Vagina (tissue), 2 donors: ENCODE results near the gene OAS1. TPM values are rescaled to one million over a fixed set of nuclear protein-coding genes. Genes with fewer than 3 reads are reported as not detected.

Experiments used
- DNase-seq, 2 donors: peaks; one replicate each; pipeline ENCODE4 v3.0.0-alpha.2; 2017; ENCODE audit errors: extremely low spot score in 2 of 2
- H3K27ac ChIP-seq: fragments of 200-600 bp; sonication (generic); one replicate; pipeline ENCODE4 v1.5.1; 2019
- H3K27me3 ChIP-seq: fragments of 200-600 bp; sonication (generic); one replicate; pipeline ENCODE4 v1.5.1; 2019
- H3K36me3 ChIP-seq, 2 donors: fragments of 200-600 bp; sonication (generic); one replicate each; pipeline ENCODE4 v1.5.1; 2017 to 2019
- H3K4me1 ChIP-seq: fragments of 200-600 bp; sonication (generic); one replicate; pipeline ENCODE4 v1.5.1; 2019
- H3K4me3 ChIP-seq, 2 donors: fragments of 200-600 bp; sonication (generic); 1 replicate in 1 of 2; 2 replicates in 1 of 2; pipeline ENCODE4 v1.5.1; 2016 to 2019
- H3K9me3 ChIP-seq: fragments of 200-600 bp; sonication (generic); one replicate; pipeline ENCODE4 v1.5.1; 2019
- CTCF ChIP-seq, 3 experiments: fragments of 450-650 bp in 2 of 3; fragments of 200-600 bp in 1 of 3; sonication (generic) in 1 of 3; IDR thresholded peaks; one replicate each; pipeline ENCODE4 v1.5.1; 2017 to 2019; ENCODE audit warnings: antibody characterized with exemption in 3 of 3, mild to moderate bottlenecking in 2 of 3, moderate library complexity in 2 of 3
- POLR2A ChIP-seq, 2 donors: fragments of 450-650 bp; IDR thresholded peaks; one replicate each; pipeline ENCODE4 v1.6.1; 2017; ENCODE audit warnings: antibody characterized with exemption in 2 of 2, mild to moderate bottlenecking in 2 of 2, moderate library complexity in 2 of 2
- POLR2AphosphoS5 ChIP-seq, 2 donors: sonication (generic); formaldehyde crosslinking; IDR thresholded peaks; one replicate each; pipeline ENCODE4 v1.9.0; 2017; ENCODE audit warnings: antibody characterized with exemption in 2 of 2, mild to moderate bottlenecking in 2 of 2, low read depth in 1 of 2; ENCODE audit not compliant: insufficient read depth in 1 of 2
- intact Hi-C: fragments of 100-400 bp; cut with DNase I; formaldehyde crosslinking; loops from one replicate; pipeline ENCODE4 v1.15.1; 2023
- total RNA-seq: library from RNA; depleted of rRNA; stranded (reverse); fragments of >200 nt; gene quantifications from one replicate; pipeline ENCODE4 v1.2.3, GENCODE V29; 2016

The OAS1 gene
- total RNA-seq, 1 donor from 2014 or later: 30.9 TPM

GRCh38 chr12:112898380-112898779, 8.4 kb upstream of the OAS1 start:
- H3K27me3 ChIP-seq: no peaks in the 10 kb centered on the region
- no peak overlapping the region for H3K4me3 ChIP-seq
- no peaks in the 10 kb centered on the region for H3K4me1 ChIP-seq
- no peaks in the 10 kb centered on the region for H3K9me3 ChIP-seq
- no peak overlapping the region for H3K27ac ChIP-seq
- DNase-seq: peak; percentile 54 to 58
- H3K36me3 ChIP-seq: no peaks in the 10 kb centered on the region
- intact Hi-C loops: no loop called here
- TF ChIP-seq POLR2AphosphoS5 (IDR thresholded peaks at IDR 0.05; ENCODE audit: insufficient read depth in 1 of 2, low read depth in 1 of 2): no peak
- TF ChIP-seq POLR2A (IDR thresholded peaks at IDR 0.05): no peak
- TF ChIP-seq CTCF (IDR thresholded peaks at IDR 0.05): no peak

GRCh38 chr12:112900298-112901145, 6.2 kb upstream of the OAS1 start:
- H3K4me3 ChIP-seq: no peak overlapping the region
- no peaks in the 10 kb centered on the region for H3K9me3 ChIP-seq
- H3K27ac ChIP-seq: no peak overlapping the region
- intact Hi-C loops: no loop called here
- peak in 1 of 2 donors; percentile 3 for DNase-seq
- TF ChIP-seq CTCF (IDR thresholded peaks at IDR 0.05) (peak; percentile 9 to 52 (median 41)), POLR2AphosphoS5 (IDR thresholded peaks at IDR 0.05; ENCODE audit: insufficient read depth in 1 of 2, low read depth in 1 of 2) (peak in 1 of 2 donors; percentile 9), POLR2A (IDR thresholded peaks at IDR 0.05) (no peak)
- H3K27me3 ChIP-seq: no peaks in the 10 kb centered on the region
- peaks cover 4% of the 10 kb centered on the region for H3K4me1 ChIP-seq
- H3K36me3 ChIP-seq: no peaks in the 10 kb centered on the region

- Histone ChIP-seq H3K27me3 (no peaks in the 10 kb centered on the region), H3K9me3 (no peaks in the 10 kb centered on the region), H3K4me3 (no peak overlapping the region), H3K27ac (no peak overlapping the region), H3K36me3 (no peaks in the 10 kb centered on the region), H3K4me1 (peaks cover 12% of the 10 kb centered on the region)
- peak in 1 of 2 donors; percentile 27 for DNase-seq
- TF ChIP-seq POLR2AphosphoS5 (IDR thresholded peaks at IDR 0.05; ENCODE audit: insufficient read depth in 1 of 2, low read depth in 1 of 2) (no peak), CTCF (IDR thresholded peaks at IDR 0.05) (no peak), POLR2A (IDR thresholded peaks at IDR 0.05) (no peak)
- intact Hi-C loops: no loop called here
These were observed 5.5 kb upstream of the OAS1 start for GRCh38 chr12:112901271-112901670.

- no peak for TF ChIP-seq POLR2AphosphoS5 (IDR thresholded peaks at IDR 0.05; ENCODE audit: insufficient read depth in 1 of 2, low read depth in 1 of 2)
- TF ChIP-seq CTCF (IDR thresholded peaks at IDR 0.05): no peak
- no peak for TF ChIP-seq POLR2A (IDR thresholded peaks at IDR 0.05)
- Histone ChIP-seq H3K27me3 (no peaks in the 10 kb centered on the region), H3K4me1 (peaks cover 40% of the 10 kb centered on the region), H3K27ac (no peak overlapping the region), H3K36me3 (no peaks in the 10 kb centered on the region), H3K9me3 (no peaks in the 10 kb centered on the region), H3K4me3 (no peak overlapping the region)
- DNase-seq: no peak
- intact Hi-C loops: no loop called here
These were observed 2.2 kb upstream of the OAS1 start for GRCh38 chr12:112904571-112904970.

GRCh38 chr12:112905451-112906089, 1.2 kb upstream of the OAS1 start:
- Histone ChIP-seq H3K9me3 (no peaks in the 10 kb centered on the region), H3K4me1 (peaks cover 40% of the 10 kb centered on the region), H3K36me3 (no peaks in the 10 kb centered on the region), H3K27me3 (no peaks in the 10 kb centered on the region), H3K4me3 (no peak overlapping the region), H3K27ac (peak overlapping the region; percentile 31)
- peak; percentile 56 to 64 for DNase-seq
- TF ChIP-seq POLR2A (IDR thresholded peaks at IDR 0.05): no peak
- TF ChIP-seq CTCF (IDR thresholded peaks at IDR 0.05): no peak
- no peak for TF ChIP-seq POLR2AphosphoS5 (IDR thresholded peaks at IDR 0.05; ENCODE audit: insufficient read depth in 1 of 2, low read depth in 1 of 2)
- intact Hi-C loops: no loop called here
